ENCODE measurements around the gene PYDC1.
"Not testable (repeated sequence)": the region's sequence is repeated elsewhere in the genome, so short reads cannot be mapped to it uniquely, and the experiment has no call there.

PYDC1 gene

GRCh38 chr16:31216422-31217135 is at the start of gene PYDC1:
PYDC1 (minus strand) TSS chr16:31217135; CDS start chr16:31217028, 107 bp downstream.
- DNase-seq: no peak

DNA sequence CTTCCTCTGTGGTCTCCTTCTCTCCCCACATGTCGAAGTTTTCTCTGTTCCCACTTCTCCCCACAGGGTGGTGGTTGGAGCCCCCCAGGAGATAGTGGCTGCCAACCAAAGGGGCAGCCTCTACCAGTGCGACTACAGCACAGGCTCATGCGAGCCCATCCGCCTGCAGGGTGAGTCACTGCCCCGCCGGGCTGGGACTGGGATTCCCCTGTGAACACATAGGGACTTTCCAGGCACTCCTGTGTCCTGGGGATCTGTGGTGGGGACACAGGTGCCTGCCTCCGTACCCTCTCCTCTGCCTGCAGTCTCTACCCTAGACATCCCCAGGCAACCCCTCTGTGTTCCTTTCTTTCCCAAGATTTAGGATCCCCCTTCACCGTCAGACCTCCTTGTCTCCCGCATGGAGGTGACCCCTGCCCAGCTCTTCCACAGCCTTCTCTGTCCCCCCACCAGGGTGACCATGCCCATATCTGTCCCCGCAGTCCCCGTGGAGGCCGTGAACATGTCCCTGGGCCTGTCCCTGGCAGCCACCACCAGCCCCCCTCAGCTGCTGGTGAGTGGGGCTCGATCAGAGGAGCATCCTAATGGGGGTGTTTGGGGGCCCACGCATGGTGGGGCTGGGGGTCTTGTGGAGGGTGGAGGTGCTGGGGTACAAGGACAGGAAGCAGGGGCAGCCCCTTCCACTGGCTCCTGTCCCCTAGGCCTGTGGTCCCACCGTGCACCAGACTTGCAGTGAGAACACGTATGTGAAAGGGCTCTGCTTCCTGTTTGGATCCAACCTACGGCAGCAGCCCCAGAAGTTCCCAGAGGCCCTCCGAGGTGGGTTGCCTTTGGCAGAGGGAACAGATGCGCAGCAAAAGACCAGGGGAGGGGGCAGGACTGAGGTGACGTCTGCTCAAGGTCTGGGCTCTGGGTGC is 48.7 kb upstream of the PYDC1 start:
- no peak for DNase-seq

GRCh38 chr16:31262084-31262483 is 45.1 kb upstream of the PYDC1 start:
- DNase-seq: no peak

- no peak for DNase-seq
These were observed 43.4 kb upstream of the PYDC1 start for GRCh38 chr16:31260136-31260931.

DNA sequence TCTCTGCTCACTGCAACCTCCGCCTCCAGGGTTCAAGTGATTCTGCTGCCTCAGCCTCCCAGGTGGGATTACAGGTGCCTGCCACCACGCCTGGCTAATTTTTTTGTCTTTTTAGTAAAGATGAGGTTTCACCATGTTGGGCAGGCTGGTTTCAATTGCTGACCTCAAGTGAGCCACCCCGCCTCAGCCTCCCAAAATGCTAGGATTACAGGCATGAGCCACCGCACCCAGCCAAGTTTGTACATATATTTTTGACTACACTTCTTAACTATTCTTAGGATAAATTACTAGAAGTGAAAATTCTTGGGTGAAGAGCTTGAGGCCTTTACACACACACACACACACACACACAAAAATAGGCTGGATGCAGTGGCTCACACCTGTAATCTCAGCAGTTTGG is 41.4 kb upstream of the PYDC1 start:
- DNase-seq: no peak

GRCh38 chr16:31256466-31256865 is 39.5 kb upstream of the PYDC1 start:
- DNase-seq: no peak

- no peak for DNase-seq
These were observed 36.7 kb upstream of the PYDC1 start for GRCh38 chr16:31253642-31254045.

- DNase-seq: no peak
These were observed 34.5 kb upstream of the PYDC1 start for GRCh38 chr16:31251435-31251834.

GRCh38 chr16:31250782-31251384 is 33.9 kb upstream of the PYDC1 start:
- DNase-seq: no peak

DNA sequence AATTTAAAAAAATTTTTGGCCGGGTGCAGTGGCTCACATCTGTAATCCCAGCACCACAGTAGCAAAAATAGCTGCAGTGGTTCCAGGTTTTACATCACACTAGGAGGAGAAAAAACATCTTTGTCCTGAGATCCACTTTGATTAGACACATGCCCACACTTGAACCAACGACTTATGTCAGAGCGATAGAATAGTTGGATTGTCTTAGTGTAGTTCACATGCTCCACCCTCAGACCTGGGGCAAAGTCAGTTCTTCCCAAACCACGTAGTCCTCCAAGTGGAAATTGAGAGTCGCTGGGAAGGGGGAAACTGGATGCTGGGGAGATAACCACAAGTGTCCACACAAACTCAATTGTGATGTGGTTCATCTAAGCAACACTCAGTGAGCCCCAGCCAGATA is 31.4 kb upstream of the PYDC1 start:
- no peak for DNase-seq

- no peak for DNase-seq
These were observed 29.4 kb upstream of the PYDC1 start for GRCh38 chr16:31246296-31246695.

- DNase-seq: not testable (repeated sequence)
These were observed 28.7 kb upstream of the PYDC1 start for GRCh38 chr16:31245598-31245997.

DNA sequence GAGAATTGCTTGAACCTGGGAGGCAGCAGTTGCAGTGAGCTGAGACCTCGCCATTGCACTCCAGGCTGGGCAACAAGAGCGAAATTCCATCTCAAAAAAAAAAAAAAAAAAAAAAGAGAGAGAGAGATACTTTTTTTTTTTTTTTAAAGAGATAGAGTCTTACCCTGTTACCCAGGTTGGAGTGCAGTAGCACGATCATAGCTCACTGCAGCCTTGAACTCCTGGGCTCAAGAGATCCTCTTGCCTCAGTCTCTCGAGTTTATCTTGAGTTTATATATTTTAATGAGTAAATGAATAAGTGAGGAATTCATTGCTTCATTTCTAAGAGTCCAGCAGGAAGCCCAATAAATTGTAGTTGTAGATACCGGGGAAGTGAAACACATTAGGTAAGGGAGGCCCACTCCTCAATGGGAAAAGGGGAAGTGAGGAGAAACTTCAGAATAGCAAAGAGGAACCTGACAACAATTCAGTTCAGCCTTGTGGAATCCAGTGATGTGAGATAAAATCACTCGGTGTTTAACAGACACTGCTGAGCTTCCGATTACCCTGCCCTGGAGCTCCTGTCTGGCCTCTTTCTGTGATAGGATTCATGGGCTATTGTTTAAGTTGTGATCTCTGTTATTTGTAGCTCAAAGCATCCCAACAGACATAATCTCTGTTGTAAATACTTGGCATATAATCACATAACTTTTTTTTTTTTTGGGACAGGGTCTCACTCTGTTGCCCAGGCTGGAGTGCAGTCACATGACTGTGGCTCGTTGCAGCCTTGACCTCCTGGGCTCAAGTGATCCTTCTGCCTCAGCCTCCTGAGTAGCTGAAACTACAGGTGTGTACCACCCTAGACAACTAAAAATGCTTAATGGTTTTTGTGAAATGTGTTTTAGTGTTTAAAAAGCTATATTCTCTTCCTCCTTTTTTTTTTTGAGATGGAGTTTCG is 27.1 kb upstream of the PYDC1 start:
- no peak for DNase-seq

DNA sequence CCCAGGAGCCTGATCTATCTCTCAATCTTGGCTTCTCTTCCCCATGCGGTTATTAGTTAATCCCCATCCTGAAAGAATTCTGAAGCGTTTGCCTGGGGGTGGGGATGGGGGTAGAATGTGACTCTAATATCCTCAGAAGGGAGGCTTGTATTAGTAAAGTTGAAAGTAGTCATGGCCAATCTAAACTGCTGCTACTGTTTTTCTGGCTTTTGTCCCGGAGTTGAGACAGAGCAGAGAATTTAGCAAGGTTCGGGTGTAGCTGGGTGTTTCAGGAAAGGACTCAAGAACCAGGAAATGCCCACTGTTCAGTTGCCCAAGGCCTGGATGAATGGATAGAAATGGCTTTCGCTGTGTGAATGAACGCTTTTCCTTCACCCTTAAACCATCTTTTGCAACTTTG is 25.3 kb upstream of the PYDC1 start:
- no peak for DNase-seq

- no peak for DNase-seq
These were observed 21.1 kb upstream of the PYDC1 start for GRCh38 chr16:31238041-31238440.

DNA sequence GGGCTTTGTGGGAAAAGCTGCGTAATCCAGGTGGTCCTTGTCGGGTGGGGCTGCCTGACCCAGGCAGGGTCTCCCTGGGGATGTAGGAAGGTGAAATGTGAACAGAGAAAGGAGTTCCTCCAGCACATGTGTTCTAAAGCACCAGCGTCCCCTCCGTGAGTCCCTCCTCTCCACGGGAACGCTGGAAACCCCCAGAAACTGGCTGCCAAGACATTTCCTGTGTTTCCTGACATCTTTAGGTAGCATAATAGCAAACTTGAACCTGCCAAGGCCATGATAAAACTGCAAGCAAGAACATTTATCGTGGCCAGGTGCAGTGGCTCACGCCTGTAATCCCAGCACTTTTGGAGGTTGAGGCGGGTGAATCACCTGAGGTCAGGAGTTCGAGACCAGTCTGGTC is 12.6 kb upstream of the PYDC1 start:
- no peak for DNase-seq

DNA sequence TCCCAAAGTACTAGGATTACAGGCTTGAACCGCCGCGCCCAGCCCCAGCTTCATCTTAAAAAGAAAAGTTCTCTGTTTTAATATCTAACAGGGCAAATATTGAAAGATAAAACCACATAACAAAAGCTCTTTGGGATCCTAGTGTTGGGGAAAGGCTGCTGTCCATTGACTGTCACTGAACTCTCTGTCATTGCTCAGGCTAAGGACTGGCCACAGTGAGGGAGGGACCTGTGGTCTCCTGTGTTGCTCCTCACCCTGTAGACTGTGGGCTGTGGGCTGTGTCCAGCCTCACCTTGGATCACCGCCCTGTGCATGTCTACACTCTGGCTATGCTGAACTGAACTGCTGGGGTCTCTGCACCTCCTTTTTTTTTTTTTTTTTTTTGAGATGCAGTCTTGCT is 11.3 kb upstream of the PYDC1 start:
- DNase-seq: no peak

DNA sequence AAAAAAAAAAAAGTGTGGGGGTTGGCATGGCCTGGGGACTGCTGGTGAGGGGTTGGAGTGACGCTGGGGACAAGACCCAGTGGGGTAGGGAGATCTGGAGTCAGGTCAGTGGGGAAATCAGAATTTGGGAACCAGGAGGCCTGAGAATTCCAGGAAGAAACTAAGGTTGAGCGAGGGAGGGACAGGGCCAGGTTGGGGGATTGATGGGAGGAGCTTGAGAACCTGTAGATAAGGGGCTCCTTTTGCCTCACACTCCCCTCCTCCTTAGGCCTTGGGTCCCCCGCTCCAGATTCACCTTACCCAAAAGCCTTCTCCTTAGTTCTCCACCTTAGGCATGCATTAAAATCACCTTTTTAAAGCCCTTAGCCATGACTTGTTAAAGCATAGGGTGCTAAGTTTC is 8.3 kb upstream of the PYDC1 start:
- DNase-seq: no peak

DNA sequence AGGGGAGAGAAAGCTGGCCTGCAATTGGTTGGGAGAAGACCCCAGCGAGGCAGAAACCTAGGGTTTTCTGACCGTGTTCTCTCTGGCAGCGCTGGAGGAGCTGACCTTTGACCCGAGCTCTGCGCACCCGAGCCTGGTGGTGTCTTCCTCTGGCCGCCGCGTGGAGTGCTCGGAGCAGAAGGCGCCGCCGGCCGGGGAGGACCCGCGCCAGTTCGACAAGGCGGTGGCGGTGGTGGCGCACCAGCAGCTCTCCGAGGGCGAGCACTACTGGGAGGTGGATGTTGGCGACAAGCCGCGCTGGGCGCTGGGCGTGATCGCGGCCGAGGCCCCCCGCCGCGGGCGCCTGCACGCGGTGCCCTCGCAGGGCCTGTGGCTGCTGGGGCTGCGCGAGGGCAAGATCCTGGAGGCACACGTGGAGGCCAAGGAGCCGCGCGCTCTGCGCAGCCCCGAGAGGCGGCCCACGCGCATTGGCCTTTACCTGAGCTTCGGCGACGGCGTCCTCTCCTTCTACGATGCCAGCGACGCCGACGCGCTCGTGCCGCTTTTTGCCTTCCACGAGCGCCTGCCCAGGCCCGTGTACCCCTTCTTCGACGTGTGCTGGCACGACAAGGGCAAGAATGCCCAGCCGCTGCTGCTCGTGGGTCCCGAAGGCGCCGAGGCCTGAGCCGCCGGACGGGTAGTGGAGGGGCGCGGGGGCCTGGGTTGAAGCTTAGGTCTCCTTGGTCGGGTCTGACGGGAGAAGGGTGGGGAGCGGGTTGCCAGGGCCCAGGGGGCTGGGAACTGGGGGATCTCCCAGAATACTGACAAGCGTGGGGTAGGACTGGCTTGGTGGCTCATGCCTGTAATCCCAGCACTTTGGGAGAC is 7.4 kb upstream of the PYDC1 start:
- no peak for DNase-seq

DNA sequence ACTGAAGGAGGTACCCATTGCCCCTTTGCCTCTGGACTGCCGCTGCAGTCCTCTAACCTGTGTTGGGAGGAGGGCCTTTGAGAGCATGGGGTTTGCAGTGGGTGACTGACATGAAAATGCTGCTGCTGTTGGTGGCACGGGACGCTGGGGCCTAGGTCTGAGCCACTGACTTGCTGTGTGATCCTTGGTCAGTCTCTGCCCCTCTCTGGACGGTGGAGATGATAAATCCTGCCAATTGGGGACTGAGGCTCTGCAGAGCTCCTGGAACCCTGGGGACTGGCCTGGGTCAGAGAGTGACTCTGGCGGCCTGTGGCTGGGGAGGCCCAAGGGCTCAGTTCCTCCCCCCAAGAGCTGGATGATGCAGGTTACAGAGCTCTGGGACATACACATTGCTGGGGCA is 6.1 kb upstream of the PYDC1 start:
- no peak for DNase-seq

Measured in NCI-H524 treated with DMSO at 0.1 percent for 48 hours (cell line).